Gastrocnemius medialis (tissue), 4 donors: Measurements from ENCODE around the gene PDE7B. TPM values are rescaled to one million over a fixed set of nuclear protein-coding genes. Genes with fewer than 3 reads are reported as not detected.

Source experiments
- ATAC-seq, 2 donors: fragments of 150-250 bp; one replicate each; pipeline ENCODE4 v1.9.1; 2016
- DNase-seq, 2 donors: peaks; one replicate each; pipeline ENCODE4 v3.0.0-alpha.2; 2019
- H3K27ac ChIP-seq, 4 donors: fragments of 200-600 bp; sonication (generic); 1 replicate in 1 of 4; 2 replicates in 3 of 4; pipeline ENCODE4 v1.5.1; 2016 to 2018; ENCODE audit warnings: mild to moderate bottlenecking in 2 of 4, moderate library complexity in 1 of 4
- H3K27me3 ChIP-seq, 3 donors: fragments of 200-600 bp; sonication (generic) in 2 of 3; 1 replicate in 1 of 3; 2 replicates in 2 of 3; pipeline versions ENCODE4 v1.5.1 to v1.6.0; 2016 to 2019; ENCODE audit warnings: mild to moderate bottlenecking in 1 of 3, moderate library complexity in 1 of 3
- H3K36me3 ChIP-seq, 2 donors: fragments of 200-600 bp; sonication (generic) in 1 of 2; one replicate each; pipeline ENCODE4 v1.5.1; 2017 to 2018
- H3K4me1 ChIP-seq, 2 donors: fragments of 200-600 bp; sonication (generic) in 1 of 2; one replicate each; pipeline ENCODE4 v1.5.1; 2016 to 2017; ENCODE audit warnings: mild to moderate bottlenecking in 2 of 2
- H3K4me3 ChIP-seq, 4 donors: fragments of 200-600 bp; sonication (generic) in 3 of 4; 1 replicate in 1 of 4; 2 replicates in 3 of 4; pipeline ENCODE4 v1.5.1; 2016 to 2019; ENCODE audit warnings: mild to moderate bottlenecking in 2 of 4
- H3K9me3 ChIP-seq, 3 donors: fragments of 200-600 bp; sonication (generic) in 2 of 3; 1 replicate in 1 of 3; 2 replicates in 2 of 3; pipeline ENCODE4 v1.5.1; 2016 to 2019
- CTCF ChIP-seq, 5 experiments: fragments of 450-650 bp in 3 of 5; fragments of 200-600 bp in 2 of 5; sonication (generic) in 2 of 5; IDR thresholded peaks in 4 of 5; conservative IDR thresholded peaks in 1 of 5; 1 replicate in 4 of 5; 2 replicates in 1 of 5; pipeline ENCODE4 v1.5.1; 2016 to 2019; ENCODE audit warnings: antibody characterized with exemption in 5 of 5, mild to moderate bottlenecking in 3 of 5, moderate library complexity in 3 of 5
- POLR2A ChIP-seq, 2 donors: fragments of 450-650 bp; IDR thresholded peaks; one replicate each; pipeline ENCODE4 v1.6.1; 2017; ENCODE audit warnings: antibody characterized with exemption in 2 of 2, mild to moderate bottlenecking in 2 of 2, moderate library complexity in 2 of 2
- in situ Hi-C, 4 donors: fragments of 200-750 bp; cut with MboI; loops; one replicate each; pipeline versions ENCODE4 v1.15.0 to v1.8.0; 2017; ENCODE audit warnings: low sequenced_read_pairs in 4 of 4
- intact Hi-C: fragments of 100-400 bp; cut with DNase I; formaldehyde crosslinking; loops from one replicate; pipeline ENCODE4 v1.15.1; 2023; ENCODE audit warnings: low total_unique reads
- total RNA-seq, 4 donors: library from RNA; depleted of rRNA; stranded (reverse); fragments of >200 nt; gene quantifications; one replicate each; pipeline versions ENCODE4 v1.1.0 to v1.2.3, GENCODE V29; 2016

PDE7B gene
- total RNA-seq, 4 donors from 2014 or later = 2.2 to 3.6 (median 2.7) TPM

- TF ChIP-seq POLR2A (IDR thresholded peaks at IDR 0.05) (no peak), CTCF (IDR thresholded peaks at IDR 0.05 in 4 of 5, conservative IDR thresholded peaks at IDR 0.05 in 1 of 5) (no peak)
- intact Hi-C loops = no loop called here
- no peak overlapping the region for H3K27ac ChIP-seq
- H3K4me3 ChIP-seq = no peak overlapping the region
- in situ Hi-C loops = no loop called here
- no peaks in the 10 kb centered on the region for H3K36me3 ChIP-seq
- H3K27me3 ChIP-seq = no peaks in the 10 kb centered on the region
- H3K4me1 ChIP-seq = no peaks in the 10 kb centered on the region
- ATAC-seq (no peak), DNase-seq (no peak)
- no peaks in the 10 kb centered on the region for H3K9me3 ChIP-seq
These were observed 292.9 kb downstream of the PDE7B start for GRCh38 chr6:136144251-136145023.

- DNase-seq = no peak
- Histone ChIP-seq H3K4me3 (no peak overlapping the region), H3K36me3 (peaks cover 0 to 2% of the 10 kb centered on the region in 2 donors), H3K27ac (no peak overlapping the region), H3K4me1 (no peaks in the 10 kb centered on the region), H3K27me3 (no peaks in the 10 kb centered on the region), H3K9me3 (no peaks in the 10 kb centered on the region)
- no peak for ATAC-seq
- intact Hi-C loops (no loop called here), in situ Hi-C loops (no loop called here)
- TF ChIP-seq POLR2A (IDR thresholded peaks at IDR 0.05) (no peak), CTCF (IDR thresholded peaks at IDR 0.05 in 4 of 5, conservative IDR thresholded peaks at IDR 0.05 in 1 of 5) (no peak)
These were observed 294.6 kb downstream of the PDE7B start for GRCh38 chr6:136146130-136146529.

- Histone ChIP-seq H3K27me3 (no peaks in the 10 kb centered on the region), H3K4me3 (no peak overlapping the region), H3K4me1 (no peaks in the 10 kb centered on the region), H3K9me3 (no peaks in the 10 kb centered on the region), H3K27ac (no peak overlapping the region), H3K36me3 (peaks cover 0 to 4% of the 10 kb centered on the region in 2 donors)
- no peak for ATAC-seq
- intact Hi-C loops = no loop called here
- TF ChIP-seq CTCF (IDR thresholded peaks at IDR 0.05 in 4 of 5, conservative IDR thresholded peaks at IDR 0.05 in 1 of 5) = no peak
- TF ChIP-seq POLR2A (IDR thresholded peaks at IDR 0.05) = no peak
- DNase-seq = no peak
- in situ Hi-C loops = no loop called here
These were observed 295.8 kb downstream of the PDE7B start for GRCh38 chr6:136147342-136147741.

GRCh38 chr6:136148051-136148450, 296.6 kb downstream of the PDE7B start:
- in situ Hi-C loops = no loop called here
- Histone ChIP-seq H3K36me3 (peaks cover 0 to 4% of the 10 kb centered on the region in 2 donors), H3K27me3 (no peaks in the 10 kb centered on the region)

More at GRCh38 chr6:136148051-136148450, 296.6 kb downstream of the PDE7B start:
- Histone ChIP-seq H3K4me1 (no peaks in the 10 kb centered on the region), H3K9me3 (no peaks in the 10 kb centered on the region), H3K27ac (no peak overlapping the region), H3K4me3 (no peak overlapping the region)
- DNase-seq (no peak), ATAC-seq (no peak)
- intact Hi-C loops = no loop called here
- TF ChIP-seq POLR2A (IDR thresholded peaks at IDR 0.05) (no peak), CTCF (IDR thresholded peaks at IDR 0.05 in 4 of 5, conservative IDR thresholded peaks at IDR 0.05 in 1 of 5) (no peak)
